ENCODE data around the gene CTBP1. TPM values are rescaled to one million over a fixed set of nuclear protein-coding genes. Genes with fewer than 3 reads are reported as not detected.
A peak's percentile ranks its signal among the peaks of the same experiment; 100 is the strongest.

CTBP1 gene
- polyA plus RNA-seq, 3 donors = 21.3 to 226 (median 42.1) TPM

- Histone ChIP-seq H3K36me3 (replicated peaks in 1 of 2; ENCODE audit: control insufficient read depth in 1 of 2, insufficient read depth in 2 of 2, low read length in 2 of 2) (peaks cover 28 to 40% of the 10 kb centered on the region in 2 donors), H3K4me1 (ENCODE audit: control insufficient read depth in 1 of 2, insufficient read depth in 2 of 2, low read length in 2 of 2) (peaks cover 27 to 37% of the 10 kb centered on the region in 2 donors), H3K9ac (ENCODE audit: insufficient read depth, low read length, poor library complexity, severe bottlenecking) (no peak overlapping the region), H3K79me2 (ENCODE audit: insufficient read depth, low read length) (peaks cover 97% of the 10 kb centered on the region), H3K4me2 (replicated peaks; ENCODE audit: extremely low read depth, low read length, poor library complexity, severe bottlenecking) (no peak overlapping the region), H3K9me3 (replicated peaks in 1 of 2; ENCODE audit: control insufficient read depth in 1 of 2, insufficient read depth in 1 of 2, low read length in 2 of 2) (no peaks in the 10 kb centered on the region), H2AFZ (ENCODE audit: insufficient read depth, low read depth, low read length, poor library complexity, severe bottlenecking) (no peak overlapping the region), H3K4me3 (replicated peaks in 1 of 3; ENCODE audit: low read depth in 2 of 3, low read length in 3 of 3) (no peak overlapping the region), H4K20me1 (ENCODE audit: insufficient read depth, low read length) (peaks cover 37% of the 10 kb centered on the region), H3K27ac (ENCODE audit: low read depth in 1 of 2, low read length in 2 of 2) (peak overlapping the region; percentile 46), H3K27me3 (ENCODE audit: control insufficient read depth in 2 of 2, insufficient read depth in 2 of 2, low read length in 2 of 2) (no peaks in the 10 kb centered on the region)
- TF ChIP-seq CTCF (IDR thresholded peaks at IDR 0.05) = no peak
- Mint-ChIP-seq H3K9me3 (peaks cover 0 to 2% (median 0%) of the 10 kb centered on the region in 7 donors), H3K4me3 (no peak overlapping the region), H3K27ac (peak overlapping the region in 6 of 7 donors; percentile 77 to 89 (median 82)), H3K4me1 (peaks cover 48% of the 10 kb centered on the region), H3K27me3 (ENCODE audit: low read depth in 3 of 3) (peaks cover 0 to 1% (median 0%) of the 10 kb centered on the region in 3 donors), H3K36me3 (peaks cover 51 to 60% of the 10 kb centered on the region in 2 donors)
- peak in 1 of 3 donors; percentile 21 for DNase-seq
- WGBS (ENCODE audit: insufficient coverage) = 50% methylated on average over 8 of the region's 10 CpGs
- intact Hi-C loops (cut with micrococcal nuclease) = loop anchor here (5.0 kb wide), 2 partner anchors 43 to 363 kb away; partner anchors contain the start of genes GAK (in 1 of the 2) and TMEM175 (in 1 of the 2)
These were observed 46.0 kb upstream of the CTBP1 start for GRCh38 chr4:1294891-1295290.

DNA sequence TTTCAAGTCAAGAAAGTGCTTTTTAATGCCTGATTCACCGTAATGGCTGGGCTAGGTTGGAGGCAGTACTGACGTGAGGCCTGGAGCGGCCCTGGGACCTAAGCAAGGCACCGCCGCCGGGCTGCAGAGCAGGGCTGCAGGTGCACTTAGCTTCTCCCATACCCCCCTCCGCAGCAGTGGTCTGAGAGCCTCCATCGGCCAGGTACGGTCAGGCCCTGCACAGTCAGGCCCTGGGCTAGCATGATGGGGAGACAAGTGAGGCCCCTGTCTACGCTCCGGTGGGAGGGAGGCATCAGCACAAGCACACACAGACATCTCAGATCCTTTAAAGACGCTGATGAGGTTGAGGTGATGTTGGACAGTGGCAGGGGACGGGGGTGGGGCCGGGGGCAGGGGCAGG is 45.5 kb upstream of the CTBP1 start:
- Histone ChIP-seq H3K36me3 (replicated peaks in 1 of 2; ENCODE audit: control insufficient read depth in 1 of 2, insufficient read depth in 2 of 2, low read length in 2 of 2) (peaks cover 24 to 36% of the 10 kb centered on the region in 2 donors), H3K4me3 (replicated peaks in 1 of 3; ENCODE audit: low read depth in 2 of 3, low read length in 3 of 3) (no peak overlapping the region), H3K9me3 (replicated peaks in 1 of 2; ENCODE audit: control insufficient read depth in 1 of 2, insufficient read depth in 1 of 2, low read length in 2 of 2) (no peaks in the 10 kb centered on the region), H3K4me1 (ENCODE audit: control insufficient read depth in 1 of 2, insufficient read depth in 2 of 2, low read length in 2 of 2) (peaks cover 23 to 34% of the 10 kb centered on the region in 2 donors), H4K20me1 (ENCODE audit: insufficient read depth, low read length) (peaks cover 37% of the 10 kb centered on the region), H3K9ac (ENCODE audit: insufficient read depth, low read length, poor library complexity, severe bottlenecking) (no peak overlapping the region), H3K4me2 (replicated peaks; ENCODE audit: extremely low read depth, low read length, poor library complexity, severe bottlenecking) (no peak overlapping the region), H3K27ac (ENCODE audit: low read depth in 1 of 2, low read length in 2 of 2) (peak overlapping the region in 1 of 2 donors; percentile 55), H3K79me2 (ENCODE audit: insufficient read depth, low read length) (peaks cover 95% of the 10 kb centered on the region), H3K27me3 (ENCODE audit: control insufficient read depth in 2 of 2, insufficient read depth in 2 of 2, low read length in 2 of 2) (no peaks in the 10 kb centered on the region), H2AFZ (ENCODE audit: insufficient read depth, low read depth, low read length, poor library complexity, severe bottlenecking) (no peak overlapping the region)
- intact Hi-C loops (cut with micrococcal nuclease) = loop anchor here (5.0 kb wide), 2 partner anchors 42 to 362 kb away; partner anchors contain the start of genes GAK (in 1 of the 2) and TMEM175 (in 1 of the 2)
- Mint-ChIP-seq H3K36me3 (peaks cover 47 to 56% of the 10 kb centered on the region in 2 donors), H3K27ac (peak overlapping the region in 3 of 7 donors; percentile 30 to 78 (median 54)), H3K4me1 (peaks cover 43% of the 10 kb centered on the region), H3K9me3 (peaks cover 0 to 2% (median 0%) of the 10 kb centered on the region in 7 donors), H3K27me3 (ENCODE audit: low read depth in 3 of 3) (peaks cover 0 to 1% (median 0%) of the 10 kb centered on the region in 3 donors), H3K4me3 (no peak overlapping the region)
- WGBS (ENCODE audit: insufficient coverage) = 100% methylated on average over 1 of the region's 14 CpGs
- DNase-seq = no peak
- no peak for TF ChIP-seq CTCF (IDR thresholded peaks at IDR 0.05)
